ENCODE results near the gene PRLH. TPM values are rescaled to one million over a fixed set of nuclear protein-coding genes. Genes with fewer than 3 reads are reported as not detected.

The PRLH gene
- total RNA-seq, 1 donor from 2014 or later, result not detected

- intact Hi-C loops (cut with micrococcal nuclease), result no loop called here
Measured at GRCh38 chr2:237564526-237565131, 1.7 kb upstream of the PRLH start.

- intact Hi-C loops (cut with micrococcal nuclease), result no loop called here
Measured at GRCh38 chr2:237565974-237566373, 400 bp upstream of the PRLH start.

GRCh38 chr2:237567276-237568029 lies 1.1 kb downstream of the PRLH start:
- intact Hi-C loops (cut with micrococcal nuclease), result no loop called here

- intact Hi-C loops (cut with micrococcal nuclease), result no loop called here
Measured at GRCh38 chr2:237568121-237568660, 1.8 kb downstream of the PRLH start.

GRCh38 chr2:237569041-237569440 lies 2.7 kb downstream of the PRLH start:
- intact Hi-C loops (cut with micrococcal nuclease), result no loop called here

GRCh38 chr2:237569896-237570295 lies 3.5 kb downstream of the PRLH start:
- intact Hi-C loops (cut with micrococcal nuclease), result no loop called here

- intact Hi-C loops (cut with micrococcal nuclease), result no loop called here
Measured at GRCh38 chr2:237570776-237571335, 4.5 kb downstream of the PRLH start.

GRCh38 chr2:237571551-237571950 lies 5.2 kb downstream of the PRLH start:
- intact Hi-C loops (cut with micrococcal nuclease), result no loop called here

- intact Hi-C loops (cut with micrococcal nuclease), result loop anchor here (1.0 kb wide), 4 partner anchors 60 to 450 kb away; no protein-coding TSS in a partner anchor
Measured at GRCh38 chr2:237572021-237572741, 5.8 kb downstream of the PRLH start.

GRCh38 chr2:237572742-237573101 lies 6.3 kb downstream of the PRLH start:
- intact Hi-C loops (cut with micrococcal nuclease), result loop anchor here (1.0 kb wide), 4 partner anchors 60 to 450 kb away; no protein-coding TSS in a partner anchor

GRCh38 chr2:237573721-237574415 lies 7.5 kb downstream of the PRLH start:
- intact Hi-C loops (cut with micrococcal nuclease), result no loop called here

GRCh38 chr2:237574467-237574866 lies 8.1 kb downstream of the PRLH start:
- intact Hi-C loops (cut with micrococcal nuclease), result no loop called here

- intact Hi-C loops (cut with micrococcal nuclease), result no loop called here
Measured at GRCh38 chr2:237574894-237575868, 8.8 kb downstream of the PRLH start.

GRCh38 chr2:237575869-237576862 lies 9.8 kb downstream of the PRLH start:
- intact Hi-C loops (cut with micrococcal nuclease), result no loop called here

GRCh38 chr2:237576974-237577373 lies 10.6 kb downstream of the PRLH start:
- intact Hi-C loops (cut with micrococcal nuclease), result no loop called here

GRCh38 chr2:237577458-237577857 lies 11.1 kb downstream of the PRLH start:
- intact Hi-C loops (cut with micrococcal nuclease), result no loop called here

- intact Hi-C loops (cut with micrococcal nuclease), result no loop called here
Measured at GRCh38 chr2:237577956-237578870, 11.8 kb downstream of the PRLH start.

All from T-helper 1 cell treated with Interleukin-12 subunit alpha and Interleukin-12 subunit beta and Interleukin-4 antibody, amounts not matched to agents 30 ng/mL and 1 ng/mL, for 36 hours (primary cell).